Measurements from ENCODE around the gene NT5C1A. TPM values are rescaled to one million over a fixed set of nuclear protein-coding genes. Genes with fewer than 3 reads are reported as not detected.

The NT5C1A gene
- total RNA-seq, 4 donors from 2014 or later = not detected

- no peak for DNase-seq (ENCODE audit: low spot score in 2 of 2)
- no peak for TF ChIP-seq POLR2A (IDR thresholded peaks at IDR 0.05)
- TF ChIP-seq CTCF (IDR thresholded peaks at IDR 0.05) = no peak
- WGBS, 2 donors = 56 to 76% methylated on average over 7 to 8 of the region's 8 CpGs
- intact Hi-C loops (cut with DNase I; ENCODE audit: low total_unique reads) = no loop called here
- H3K4me3 ChIP-seq (ENCODE audit: low read depth, poor library complexity, severe bottlenecking) = no peak overlapping the region
Measured at GRCh38 chr1:39625009-39625408, 46.9 kb downstream of the NT5C1A start.

GRCh38 chr1:39623053-39623452, 48.9 kb downstream of the NT5C1A start:
- no peak for DNase-seq (ENCODE audit: low spot score in 2 of 2)
- H3K4me3 ChIP-seq (ENCODE audit: low read depth, poor library complexity, severe bottlenecking) = no peak overlapping the region
- WGBS, 2 donors = 41 to 59% methylated on average over 6 of the region's 6 CpGs
- TF ChIP-seq CTCF (IDR thresholded peaks at IDR 0.05) (no peak), POLR2A (IDR thresholded peaks at IDR 0.05) (no peak)
- intact Hi-C loops (cut with DNase I; ENCODE audit: low total_unique reads) = no loop called here

- intact Hi-C loops (cut with DNase I; ENCODE audit: low total_unique reads) = no loop called here
- no peak for DNase-seq (ENCODE audit: low spot score in 2 of 2)
- WGBS, 2 donors = 89 to 100% methylated on average over 3 of the region's 3 CpGs
- H3K4me3 ChIP-seq (ENCODE audit: low read depth, poor library complexity, severe bottlenecking) = no peak overlapping the region
- no peak for TF ChIP-seq CTCF (IDR thresholded peaks at IDR 0.05)
- TF ChIP-seq POLR2A (IDR thresholded peaks at IDR 0.05) = no peak
Measured at GRCh38 chr1:39622427-39622826, 49.5 kb downstream of the NT5C1A start.

- no peak overlapping the region for H3K4me3 ChIP-seq (ENCODE audit: low read depth, poor library complexity, severe bottlenecking)
- TF ChIP-seq POLR2A (IDR thresholded peaks at IDR 0.05) = no peak
- TF ChIP-seq CTCF (IDR thresholded peaks at IDR 0.05) = no peak
- WGBS, 2 donors = 88 to 91% methylated on average over 3 of the region's 3 CpGs
- intact Hi-C loops (cut with DNase I; ENCODE audit: low total_unique reads) = no loop called here
- no peak for DNase-seq (ENCODE audit: low spot score in 2 of 2)
Measured at GRCh38 chr1:39620659-39621165, 51.2 kb downstream of the NT5C1A start.

GRCh38 chr1:39617488-39618049, 54.3 kb downstream of the NT5C1A start:
- no peak for DNase-seq (ENCODE audit: low spot score in 2 of 2)
- no peak for TF ChIP-seq POLR2A (IDR thresholded peaks at IDR 0.05)
- no peak for TF ChIP-seq CTCF (IDR thresholded peaks at IDR 0.05)
- intact Hi-C loops (cut with DNase I; ENCODE audit: low total_unique reads) = loop anchor here (10.0 kb wide), 1 partner anchor 97 kb away; no protein-coding TSS in a partner anchor
- H3K4me3 ChIP-seq (ENCODE audit: low read depth, poor library complexity, severe bottlenecking) = no peak overlapping the region
- 77 to 91% methylated on average over 4 of the region's 4 CpGs for WGBS, 2 donors

Measured in lower leg skin (tissue), 4 donors.